Pancreas (tissue), 10 donors: ENCODE data around the gene SKOR1. TPM values are rescaled to one million over a fixed set of nuclear protein-coding genes. Genes with fewer than 3 reads are reported as not detected.

Experiments
- ATAC-seq, 4 donors: fragments of 200-7000 bp; cut with Tn5 transposase; one replicate each; pipeline versions ENCODE4 v1.8.0 to v1.9.1; 2020; ENCODE audit warnings: mild to moderate bottlenecking in 4 of 4, moderate library complexity in 4 of 4
- DNase-seq, 6 donors: peaks; one replicate each; pipeline ENCODE4 v3.0.0-alpha.2; 2020
- FAIRE-seq: peaks from 2 replicates; lab custom pipeline; 2012; peaks lifted over from hg19 to GRCh38; lab: Jason Lieb, UNC
- H3K27ac ChIP-seq, 4 donors: fragments of 200-600 bp; sonication (generic); 1 replicate in 3 of 4; 2 replicates in 1 of 4; pipeline versions ENCODE4 v1.5.0 to v1.8.0; 2020
- H3K27me3 ChIP-seq, 4 donors: fragments of 200-600 bp; one replicate each; pipeline ENCODE4 v1.8.0; 2021
- H3K36me3 ChIP-seq, 3 donors: fragments of 200-600 bp; sonication (generic) in 1 of 3; one replicate each; pipeline versions ENCODE4 v1.5.0 to v1.8.0; 2020 to 2021
- H3K4me1 ChIP-seq, 3 donors: fragments of 200-600 bp; one replicate each; pipeline ENCODE4 v1.8.0; 2021
- H3K4me3 ChIP-seq, 4 donors: fragments of 200-600 bp; sonication (generic) in 2 of 4; one replicate each; pipeline versions ENCODE4 v1.5.0 to v1.8.0; 2020 to 2021
- H3K9me3 ChIP-seq, 4 donors: fragments of 200-600 bp; one replicate each; pipeline ENCODE4 v1.8.0; 2021
- whole genome bisulfite sequencing, 2 donors: extraction: QIAGEN DNeasy Blood & Tissue Kit; methylation state at CpG; one replicate each; pipeline ENCODE4 v1.1.7; 2013; 5-methylcytosine and 5-hydroxymethylcytosine counted together
- intact Hi-C, 3 donors: fragments of 100-400 bp; cut with DNase I; formaldehyde crosslinking; loops; one replicate each; pipeline versions ENCODE4 v1.11.1 to v1.14.2; 2022
- polyA plus RNA-seq, 2 donors: library from polyadenylated mRNA; stranded (reverse); fragments of 200-250 nt; gene quantifications; one replicate each; pipeline ENCODE4 v1.2.3, GENCODE V29; 2013
- total RNA-seq, 6 donors: library from RNA; stranded (reverse); fragmentation: NEBNext Ultra II Directional in 4 of 6; extraction: Animal tissue kit (Norgen Biotek cat#: 25700) in 4 of 6; gene quantifications; one replicate each; pipeline versions ENCODE4 v1.2.1 to v1.2.4, GENCODE V29; 2021 to 2023
- TF ChIP-seq, protein P1 (sequence below), 4 donors: fragments of 200-600 bp; sonication (generic) in 3 of 4; IDR thresholded peaks; one replicate each; pipeline versions ENCODE4 v1.5.0 to v1.8.0; 2021; ENCODE audit warnings: antibody characterized with exemption in 4 of 4
- donor health status: healthy with polysubstance abuse.
- donor health status: DM: no; HTN: no; CAD: no; lungs with moderate emphysema.
- donor health status: DM: no; HTN: no; CAD: no.
- donor health status: control.
- donor health status: control.
- donor health status: Bipolar disorder and iron deficiency.
- donor health status: DM: yes; HTN: yes; CAD: no.
- donor health status: DM: no; HTN: no; CAD: no.
- donor health status: DM: no; HTN: no; CAD: no.
- donor health status: DM: yes; HTN: yes; CAD: no.

The SKOR1 gene
- total and polyA plus RNA-seq, 8 donors = 0.09 to 0.54 (median 0.36) TPM

DNA sequence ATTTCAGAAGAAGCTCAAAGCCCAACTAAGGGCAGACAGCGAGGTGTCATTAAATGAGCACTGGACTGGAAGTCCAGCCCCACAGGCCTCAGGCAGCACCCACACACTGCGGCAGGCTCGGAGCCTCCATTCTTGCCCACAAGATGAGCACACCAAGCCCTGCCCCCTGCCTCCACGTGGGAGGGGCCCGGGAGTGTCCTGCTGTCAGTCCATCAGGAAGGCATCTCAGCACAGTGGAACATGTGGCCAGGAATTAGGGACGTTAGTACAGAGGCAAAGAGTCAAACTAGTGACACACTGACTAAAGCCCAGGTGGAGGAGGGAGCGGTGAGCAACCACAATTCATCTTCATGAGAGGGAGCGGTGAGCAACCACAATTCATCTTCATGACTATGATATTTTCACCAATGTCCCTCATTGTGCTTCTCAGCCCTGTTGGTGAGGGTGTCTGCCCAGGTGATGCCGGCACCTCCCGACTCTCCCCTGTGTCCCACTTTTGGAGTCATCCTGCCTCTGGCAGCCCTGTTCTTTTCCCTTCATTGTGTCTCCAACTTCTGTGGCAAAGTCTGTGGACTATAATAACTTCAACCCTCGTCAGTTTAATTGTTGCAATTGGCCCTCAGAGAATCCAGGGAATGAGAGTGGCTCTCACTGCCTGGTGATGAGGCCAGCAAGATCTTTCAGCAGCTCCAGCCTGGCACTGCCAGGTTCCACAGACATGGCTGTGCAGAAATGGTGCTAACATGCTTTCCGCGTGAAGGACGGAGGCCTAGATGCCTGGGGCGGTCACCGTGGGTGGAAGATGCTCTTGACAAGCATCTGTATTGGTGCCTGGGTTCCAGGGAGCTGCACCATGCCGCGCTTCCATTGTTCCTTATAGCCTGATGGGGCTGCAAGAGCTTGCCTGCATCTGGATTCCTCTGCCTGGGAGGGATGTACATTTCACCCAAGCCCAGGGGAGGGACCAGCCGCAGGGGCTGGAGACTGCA is 23.1 kb upstream of the SKOR1 start:
- H3K4me1 ChIP-seq = no peaks in the 10 kb centered on the region
- intact Hi-C loops = no loop called here
- no peak overlapping the region for H3K27ac ChIP-seq
- no peak overlapping the region for H3K4me3 ChIP-seq
- FAIRE-seq (no peak), DNase-seq (no peak), ATAC-seq (no peak)
- H3K27me3 ChIP-seq = no peaks in the 10 kb centered on the region
- WGBS, 2 donors = 87 to 89% methylated on average over 19 of the region's 19 CpGs
- TF ChIP-seq, protein P1, sequence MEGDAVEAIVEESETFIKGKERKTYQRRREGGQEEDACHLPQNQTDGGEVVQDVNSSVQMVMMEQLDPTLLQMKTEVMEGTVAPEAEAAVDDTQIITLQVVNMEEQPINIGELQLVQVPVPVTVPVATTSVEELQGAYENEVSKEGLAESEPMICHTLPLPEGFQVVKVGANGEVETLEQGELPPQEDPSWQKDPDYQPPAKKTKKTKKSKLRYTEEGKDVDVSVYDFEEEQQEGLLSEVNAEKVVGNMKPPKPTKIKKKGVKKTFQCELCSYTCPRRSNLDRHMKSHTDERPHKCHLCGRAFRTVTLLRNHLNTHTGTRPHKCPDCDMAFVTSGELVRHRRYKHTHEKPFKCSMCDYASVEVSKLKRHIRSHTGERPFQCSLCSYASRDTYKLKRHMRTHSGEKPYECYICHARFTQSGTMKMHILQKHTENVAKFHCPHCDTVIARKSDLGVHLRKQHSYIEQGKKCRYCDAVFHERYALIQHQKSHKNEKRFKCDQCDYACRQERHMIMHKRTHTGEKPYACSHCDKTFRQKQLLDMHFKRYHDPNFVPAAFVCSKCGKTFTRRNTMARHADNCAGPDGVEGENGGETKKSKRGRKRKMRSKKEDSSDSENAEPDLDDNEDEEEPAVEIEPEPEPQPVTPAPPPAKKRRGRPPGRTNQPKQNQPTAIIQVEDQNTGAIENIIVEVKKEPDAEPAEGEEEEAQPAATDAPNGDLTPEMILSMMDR (IDR thresholded peaks at IDR 0.05) = no peak
- no peaks in the 10 kb centered on the region for H3K9me3 ChIP-seq
- no peaks in the 10 kb centered on the region for H3K36me3 ChIP-seq

DNA sequence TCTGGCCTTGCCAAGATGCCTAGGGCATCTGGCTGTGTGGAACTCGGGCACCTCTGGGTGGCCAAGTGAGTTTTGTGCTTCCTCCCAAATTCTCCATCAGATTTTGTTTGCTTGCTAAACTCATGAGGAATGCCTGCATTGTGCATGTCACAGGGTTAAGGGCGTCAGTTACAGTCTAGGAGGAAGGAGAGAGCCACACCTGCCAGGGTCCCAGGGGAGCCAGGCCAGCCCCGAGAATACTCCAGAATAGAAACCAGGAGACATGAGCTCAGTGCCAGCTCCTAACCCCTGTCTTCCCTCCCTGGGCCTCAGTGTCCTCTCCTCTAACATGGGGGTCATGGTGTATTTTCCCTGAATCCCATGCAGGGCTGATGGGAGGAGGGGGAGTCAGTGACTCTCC is 22.0 kb upstream of the SKOR1 start:
- Histone ChIP-seq H3K4me3 (no peak overlapping the region), H3K27me3 (no peaks in the 10 kb centered on the region), H3K4me1 (no peaks in the 10 kb centered on the region), H3K36me3 (no peaks in the 10 kb centered on the region), H3K27ac (no peak overlapping the region), H3K9me3 (no peaks in the 10 kb centered on the region)
- FAIRE-seq (no peak), ATAC-seq (no peak), DNase-seq (no peak)
- TF ChIP-seq, protein P1 (IDR thresholded peaks at IDR 0.05) = no peak
- 81 to 87% methylated on average over 3 of the region's 3 CpGs for WGBS, 2 donors
- intact Hi-C loops = no loop called here

DNA sequence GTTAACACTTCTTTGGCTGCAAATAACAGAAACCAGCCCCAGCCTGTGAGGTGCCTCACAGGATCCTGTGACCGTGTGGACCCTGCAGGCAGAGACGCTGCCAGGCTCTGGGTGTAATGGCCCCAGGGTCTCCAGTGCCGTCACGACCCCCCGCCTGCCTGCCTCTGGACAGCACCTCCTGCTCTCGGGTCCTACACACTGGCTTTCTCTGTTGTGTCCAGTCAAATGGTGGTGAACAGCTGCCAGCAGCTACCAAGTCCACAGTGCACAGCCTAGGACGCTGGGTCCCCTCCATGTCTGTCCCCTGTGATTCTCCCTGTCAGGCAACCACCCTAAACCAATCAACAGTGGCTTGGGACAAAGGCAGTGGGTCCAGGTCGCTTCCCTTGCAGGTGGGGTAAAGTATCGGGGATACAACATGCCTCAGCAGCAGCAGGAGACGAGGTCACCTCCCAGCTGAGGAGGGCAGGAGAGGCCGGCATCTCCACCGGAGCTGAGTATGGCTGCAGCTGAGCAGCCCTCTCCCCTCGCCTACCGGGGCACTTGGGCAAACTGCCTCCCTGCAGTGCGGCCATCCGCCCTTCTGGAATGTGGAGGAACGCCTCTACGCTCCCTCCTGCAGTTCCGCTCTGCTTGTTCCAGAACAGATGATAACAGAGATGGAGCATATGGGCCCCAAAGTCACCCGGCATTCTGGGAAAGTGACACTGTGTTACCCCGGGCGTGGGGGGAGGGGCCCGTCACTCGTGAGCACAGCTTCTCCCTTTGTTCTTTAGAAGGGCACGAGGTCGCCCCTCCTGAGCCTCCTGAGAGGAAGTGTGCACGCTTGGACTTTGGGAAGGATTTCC is 21.1 kb upstream of the SKOR1 start:
- 89 to 92% methylated on average over 27 of the region's 27 CpGs for WGBS, 2 donors
- no peaks in the 10 kb centered on the region for H3K9me3 ChIP-seq
- no peaks in the 10 kb centered on the region for H3K36me3 ChIP-seq
- H3K27me3 ChIP-seq = no peaks in the 10 kb centered on the region
- no peak overlapping the region for H3K27ac ChIP-seq
- no peak overlapping the region for H3K4me3 ChIP-seq
- no peaks in the 10 kb centered on the region for H3K4me1 ChIP-seq
- DNase-seq = no peak
- no peak for ATAC-seq
- no peak for FAIRE-seq
- TF ChIP-seq, protein P1 (IDR thresholded peaks at IDR 0.05) = no peak
- intact Hi-C loops = no loop called here

DNA sequence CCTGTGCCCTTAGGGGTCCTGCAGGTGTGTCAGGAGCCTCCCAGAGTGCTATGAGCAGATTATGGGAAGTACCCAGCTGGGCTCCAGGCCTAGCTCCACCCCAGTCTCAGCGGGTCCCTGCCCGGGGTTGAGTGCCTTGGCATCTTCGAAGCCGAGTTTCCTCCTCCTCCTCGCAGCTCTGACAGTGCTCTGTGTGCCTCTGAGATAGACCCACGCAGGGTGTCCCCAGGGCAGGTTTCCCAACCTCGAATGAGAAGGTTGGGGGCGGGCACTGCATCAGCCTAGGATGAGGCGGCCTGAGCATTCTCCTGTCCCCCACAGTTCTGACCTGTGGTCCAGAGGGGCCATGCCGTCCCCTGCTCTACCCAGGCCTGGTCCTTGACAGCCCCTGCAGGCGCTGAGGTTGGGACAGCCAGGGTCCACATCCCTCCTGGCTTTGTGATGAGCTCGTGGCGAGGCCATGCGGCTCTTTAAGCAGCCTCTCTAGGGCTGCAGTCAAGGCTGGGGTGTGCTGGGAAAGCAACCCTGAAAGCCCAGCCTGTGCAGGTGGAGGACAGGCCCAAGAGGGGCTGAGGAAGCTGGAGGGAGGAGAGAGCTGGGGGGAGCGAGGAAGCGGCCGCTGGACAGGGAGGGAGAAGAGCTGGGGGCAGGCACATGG is 20.2 kb upstream of the SKOR1 start:
- 87 to 89% methylated on average over 16 to 17 of the region's 17 CpGs for WGBS, 2 donors
- no peak overlapping the region for H3K27ac ChIP-seq
- no peak for DNase-seq

More for the DNA sequence above, 20.2 kb upstream of the SKOR1 start:
- TF ChIP-seq, protein P1 (IDR thresholded peaks at IDR 0.05) = no peak
- intact Hi-C loops = no loop called here
- Histone ChIP-seq H3K9me3 (no peaks in the 10 kb centered on the region), H3K4me1 (no peaks in the 10 kb centered on the region), H3K27me3 (no peaks in the 10 kb centered on the region), H3K4me3 (no peak overlapping the region), H3K36me3 (no peaks in the 10 kb centered on the region)
- no peak for FAIRE-seq
- ATAC-seq = no peak
